ENCODE results near the gene XXYLT1.

Gene XXYLT1

DNA sequence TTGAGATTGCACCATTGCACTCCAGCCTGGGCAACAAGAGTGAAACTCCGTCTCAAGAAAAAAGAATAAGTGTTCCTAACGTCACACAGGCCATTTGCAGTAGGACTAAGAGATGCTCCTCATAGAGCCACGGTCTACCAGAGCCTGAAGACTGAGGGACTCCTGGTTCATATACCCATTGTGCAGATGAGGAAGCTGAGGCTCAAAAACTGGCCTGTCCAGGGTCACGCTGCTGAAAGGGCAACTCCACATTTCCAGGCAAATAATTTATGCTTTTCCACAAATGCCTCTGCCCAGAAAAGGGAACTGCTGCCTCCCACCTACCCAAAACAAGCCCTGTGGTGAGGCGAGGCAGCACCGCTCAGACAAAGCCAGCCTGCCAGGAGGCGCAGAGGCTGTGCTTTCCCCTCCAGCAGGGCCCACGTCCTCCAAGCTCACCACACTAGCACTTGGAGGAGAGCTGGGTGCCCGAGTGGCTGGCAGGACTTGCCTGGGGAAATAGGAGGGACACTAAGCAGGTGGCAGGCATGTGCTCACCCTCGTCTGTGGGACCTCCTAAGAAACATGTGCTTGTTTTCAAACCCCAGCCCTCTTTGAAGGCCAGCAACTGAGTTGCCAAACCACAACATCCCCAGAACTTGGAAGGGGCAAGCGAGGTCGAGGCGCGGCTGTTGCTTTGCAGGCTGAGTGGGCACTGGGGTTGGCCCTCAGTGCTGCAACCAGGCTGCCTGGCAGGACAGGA, 195.6 kb downstream of the XXYLT1 start:
- no peak; the same call in 2 of the 3 replicates for ATAC-seq
- TF ChIP-seq OSR1 (CRISPR knock-in tag; IDR thresholded peaks at IDR 0.05) (no peak), ZNF565 (CRISPR knock-in tag; conservative IDR thresholded peaks at IDR 0.05; ENCODE audit: low read depth) (no peak), ZFP30 (CRISPR knock-in tag; IDR thresholded peaks at IDR 0.05) (no peak), PPARA (CRISPR knock-in tag; IDR thresholded peaks at IDR 0.05; ENCODE audit: borderline replicate concordance) (no peak), TCF4 (CRISPR knock-in tag; IDR thresholded peaks at IDR 0.05; ENCODE audit: borderline replicate concordance) (no peak), BACH2 (CRISPR knock-in tag; IDR thresholded peaks at IDR 0.05; ENCODE audit: borderline replicate concordance) (no peak), TOX (CRISPR knock-in tag; IDR thresholded peaks at IDR 0.05; ENCODE audit: borderline replicate concordance) (no peak), RARB (CRISPR knock-in tag; IDR thresholded peaks at IDR 0.05) (no peak), ZFP3 (CRISPR knock-in tag; IDR thresholded peaks at IDR 0.05) (no peak), ISL1 (CRISPR knock-in tag; IDR thresholded peaks at IDR 0.05) (no peak), ARNTL (CRISPR knock-in tag; IDR thresholded peaks at IDR 0.05; ENCODE audit: borderline replicate concordance, low read depth) (no peak)
- TF ChIP-seq, protein P1, sequence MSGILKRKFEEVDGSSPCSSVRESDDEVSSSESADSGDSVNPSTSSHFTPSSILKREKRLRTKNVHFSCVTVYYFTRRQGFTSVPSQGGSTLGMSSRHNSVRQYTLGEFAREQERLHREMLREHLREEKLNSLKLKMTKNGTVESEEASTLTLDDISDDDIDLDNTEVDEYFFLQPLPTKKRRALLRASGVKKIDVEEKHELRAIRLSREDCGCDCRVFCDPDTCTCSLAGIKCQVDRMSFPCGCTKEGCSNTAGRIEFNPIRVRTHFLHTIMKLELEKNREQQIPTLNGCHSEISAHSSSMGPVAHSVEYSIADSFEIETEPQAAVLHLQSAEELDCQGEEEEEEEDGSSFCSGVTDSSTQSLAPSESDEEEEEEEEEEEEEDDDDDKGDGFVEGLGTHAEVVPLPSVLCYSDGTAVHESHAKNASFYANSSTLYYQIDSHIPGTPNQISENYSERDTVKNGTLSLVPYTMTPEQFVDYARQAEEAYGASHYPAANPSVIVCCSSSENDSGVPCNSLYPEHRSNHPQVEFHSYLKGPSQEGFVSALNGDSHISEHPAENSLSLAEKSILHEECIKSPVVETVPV (CRISPR knock-in tag; IDR thresholded peaks at IDR 0.05) = no peak
- TF ChIP-seq, protein P2, sequence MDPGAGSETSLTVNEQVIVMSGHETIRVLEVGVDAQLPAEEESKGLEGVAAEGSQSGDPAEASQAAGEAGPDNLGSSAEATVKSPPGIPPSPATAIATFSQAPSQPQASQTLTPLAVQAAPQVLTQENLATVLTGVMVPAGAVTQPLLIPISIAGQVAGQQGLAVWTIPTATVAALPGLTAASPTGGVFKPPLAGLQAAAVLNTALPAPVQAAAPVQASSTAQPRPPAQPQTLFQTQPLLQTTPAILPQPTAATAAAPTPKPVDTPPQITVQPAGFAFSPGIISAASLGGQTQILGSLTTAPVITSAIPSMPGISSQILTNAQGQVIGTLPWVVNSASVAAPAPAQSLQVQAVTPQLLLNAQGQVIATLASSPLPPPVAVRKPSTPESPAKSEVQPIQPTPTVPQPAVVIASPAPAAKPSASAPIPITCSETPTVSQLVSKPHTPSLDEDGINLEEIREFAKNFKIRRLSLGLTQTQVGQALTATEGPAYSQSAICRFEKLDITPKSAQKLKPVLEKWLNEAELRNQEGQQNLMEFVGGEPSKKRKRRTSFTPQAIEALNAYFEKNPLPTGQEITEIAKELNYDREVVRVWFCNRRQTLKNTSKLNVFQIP (CRISPR knock-in tag; IDR thresholded peaks at IDR 0.05; ENCODE audit: borderline replicate concordance, low read depth) = no peak
- TF ChIP-seq, protein P3, sequence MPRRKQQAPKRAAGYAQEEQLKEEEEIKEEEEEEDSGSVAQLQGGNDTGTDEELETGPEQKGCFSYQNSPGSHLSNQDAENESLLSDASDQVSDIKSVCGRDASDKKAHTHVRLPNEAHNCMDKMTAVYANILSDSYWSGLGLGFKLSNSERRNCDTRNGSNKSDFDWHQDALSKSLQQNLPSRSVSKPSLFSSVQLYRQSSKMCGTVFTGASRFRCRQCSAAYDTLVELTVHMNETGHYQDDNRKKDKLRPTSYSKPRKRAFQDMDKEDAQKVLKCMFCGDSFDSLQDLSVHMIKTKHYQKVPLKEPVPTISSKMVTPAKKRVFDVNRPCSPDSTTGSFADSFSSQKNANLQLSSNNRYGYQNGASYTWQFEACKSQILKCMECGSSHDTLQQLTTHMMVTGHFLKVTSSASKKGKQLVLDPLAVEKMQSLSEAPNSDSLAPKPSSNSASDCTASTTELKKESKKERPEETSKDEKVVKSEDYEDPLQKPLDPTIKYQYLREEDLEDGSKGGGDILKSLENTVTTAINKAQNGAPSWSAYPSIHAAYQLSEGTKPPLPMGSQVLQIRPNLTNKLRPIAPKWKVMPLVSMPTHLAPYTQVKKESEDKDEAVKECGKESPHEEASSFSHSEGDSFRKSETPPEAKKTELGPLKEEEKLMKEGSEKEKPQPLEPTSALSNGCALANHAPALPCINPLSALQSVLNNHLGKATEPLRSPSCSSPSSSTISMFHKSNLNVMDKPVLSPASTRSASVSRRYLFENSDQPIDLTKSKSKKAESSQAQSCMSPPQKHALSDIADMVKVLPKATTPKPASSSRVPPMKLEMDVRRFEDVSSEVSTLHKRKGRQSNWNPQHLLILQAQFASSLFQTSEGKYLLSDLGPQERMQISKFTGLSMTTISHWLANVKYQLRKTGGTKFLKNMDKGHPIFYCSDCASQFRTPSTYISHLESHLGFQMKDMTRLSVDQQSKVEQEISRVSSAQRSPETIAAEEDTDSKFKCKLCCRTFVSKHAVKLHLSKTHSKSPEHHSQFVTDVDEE (CRISPR knock-in tag; IDR thresholded peaks at IDR 0.05) = no peak
- TF ChIP-seq, protein P4, sequence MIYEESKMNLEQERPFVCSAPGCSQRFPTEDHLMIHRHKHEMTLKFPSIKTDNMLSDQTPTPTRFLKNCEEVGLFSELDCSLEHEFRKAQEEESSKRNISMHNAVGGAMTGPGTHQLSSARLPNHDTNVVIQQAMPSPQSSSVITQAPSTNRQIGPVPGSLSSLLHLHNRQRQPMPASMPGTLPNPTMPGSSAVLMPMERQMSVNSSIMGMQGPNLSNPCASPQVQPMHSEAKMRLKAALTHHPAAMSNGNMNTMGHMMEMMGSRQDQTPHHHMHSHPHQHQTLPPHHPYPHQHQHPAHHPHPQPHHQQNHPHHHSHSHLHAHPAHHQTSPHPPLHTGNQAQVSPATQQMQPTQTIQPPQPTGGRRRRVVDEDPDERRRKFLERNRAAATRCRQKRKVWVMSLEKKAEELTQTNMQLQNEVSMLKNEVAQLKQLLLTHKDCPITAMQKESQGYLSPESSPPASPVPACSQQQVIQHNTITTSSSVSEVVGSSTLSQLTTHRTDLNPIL (CRISPR knock-in tag; IDR thresholded peaks at IDR 0.05; ENCODE audit: low read depth) = no peak

DNA sequence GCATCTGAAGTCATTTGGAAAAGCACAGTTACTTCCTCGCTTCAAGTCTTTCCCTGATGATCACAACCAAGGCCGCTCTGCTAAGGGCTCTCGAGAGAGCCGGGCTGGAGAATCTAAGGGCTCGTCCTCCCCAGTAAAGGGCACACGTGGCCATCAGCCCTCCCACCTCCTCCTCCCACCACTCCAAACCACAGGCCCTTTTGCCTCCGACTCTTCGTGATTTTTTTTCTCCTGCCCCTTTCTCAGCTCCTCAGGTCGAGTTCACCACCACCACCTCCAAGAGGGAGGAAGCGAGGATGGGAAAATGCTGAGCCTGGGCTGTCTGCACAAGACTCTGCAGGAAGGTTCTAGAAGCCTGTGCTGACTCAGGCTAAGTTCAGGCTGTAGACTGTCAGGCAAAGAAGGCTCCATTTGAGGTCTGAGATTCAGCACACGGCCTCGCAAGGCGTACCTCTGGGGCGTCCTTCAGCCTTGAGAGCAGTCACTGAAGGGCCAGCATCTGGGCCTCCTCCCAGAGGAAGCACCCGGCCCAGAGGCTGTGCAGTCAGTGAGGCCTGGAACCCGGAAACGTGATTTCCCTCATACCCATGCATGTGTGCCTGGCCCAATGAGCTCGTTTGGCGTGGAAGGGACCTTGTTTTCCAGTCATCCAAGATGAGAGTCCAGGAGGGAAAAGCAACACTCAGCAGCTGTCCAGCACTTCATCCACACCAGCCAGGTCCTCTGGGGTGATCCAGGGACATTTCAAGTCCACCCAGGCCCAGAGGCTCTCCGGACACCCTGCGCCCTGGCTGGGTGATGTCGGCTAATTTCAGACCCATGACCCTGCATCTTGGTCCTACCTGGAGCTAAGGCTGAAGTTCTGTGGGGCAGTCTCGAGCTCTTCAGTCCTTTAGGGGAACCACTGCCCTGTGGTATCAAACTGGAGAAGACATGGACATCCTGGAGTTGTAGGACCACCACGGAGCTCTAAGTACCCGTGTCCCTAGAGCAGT, 196.8 kb downstream of the XXYLT1 start:
- no peak for ATAC-seq
- TF ChIP-seq ESRRG (CRISPR knock-in tag; IDR thresholded peaks at IDR 0.05) = no peak
- TF ChIP-seq, protein P3 (CRISPR knock-in tag; IDR thresholded peaks at IDR 0.05) = no peak
